PC-9 (cell line): ENCODE measurements around the gene KIR3DL1.
"Not testable (repeated sequence)": the region's sequence is repeated elsewhere in the genome, so short reads cannot be mapped to it uniquely, and the experiment has no call there.

Experiments
- EZH2 ChIP-seq: fragments of 200-600 bp; sonication (generic); IDR thresholded peaks from 2 replicates; pipeline ENCODE4 v1.8.0; 2017; ENCODE audit warnings: antibody characterized with exemption, low read depth
- TF ChIP-seq, protein P1 (sequence below): fragments of 200-600 bp; sonication (generic); conservative IDR thresholded peaks from 2 replicates; pipeline ENCODE4 v1.6.1; 2017; ENCODE audit warnings: mixed run types, antibody characterized with exemption, mild to moderate bottlenecking, moderate library complexity

DNA sequence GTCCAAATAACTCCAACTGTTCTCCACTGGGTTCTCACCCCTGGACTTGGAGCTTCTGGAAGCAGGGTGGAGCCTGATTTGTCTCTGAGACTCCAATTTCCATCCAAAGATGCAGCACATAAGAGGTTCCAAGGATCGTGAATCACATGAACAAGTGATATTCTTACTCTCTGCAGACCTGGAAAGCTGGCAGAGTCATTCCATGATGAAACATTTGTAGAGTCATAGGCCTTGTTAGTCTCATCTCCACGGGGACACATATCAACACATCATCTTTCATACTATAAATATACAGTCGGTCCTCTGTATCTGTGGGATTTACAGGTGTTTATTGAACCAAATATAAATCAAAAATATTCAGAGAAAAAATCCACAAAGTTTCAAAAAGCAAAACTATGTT lies 1.7 kb upstream of the KIR3DL1 start:
- TF ChIP-seq, protein P1, sequence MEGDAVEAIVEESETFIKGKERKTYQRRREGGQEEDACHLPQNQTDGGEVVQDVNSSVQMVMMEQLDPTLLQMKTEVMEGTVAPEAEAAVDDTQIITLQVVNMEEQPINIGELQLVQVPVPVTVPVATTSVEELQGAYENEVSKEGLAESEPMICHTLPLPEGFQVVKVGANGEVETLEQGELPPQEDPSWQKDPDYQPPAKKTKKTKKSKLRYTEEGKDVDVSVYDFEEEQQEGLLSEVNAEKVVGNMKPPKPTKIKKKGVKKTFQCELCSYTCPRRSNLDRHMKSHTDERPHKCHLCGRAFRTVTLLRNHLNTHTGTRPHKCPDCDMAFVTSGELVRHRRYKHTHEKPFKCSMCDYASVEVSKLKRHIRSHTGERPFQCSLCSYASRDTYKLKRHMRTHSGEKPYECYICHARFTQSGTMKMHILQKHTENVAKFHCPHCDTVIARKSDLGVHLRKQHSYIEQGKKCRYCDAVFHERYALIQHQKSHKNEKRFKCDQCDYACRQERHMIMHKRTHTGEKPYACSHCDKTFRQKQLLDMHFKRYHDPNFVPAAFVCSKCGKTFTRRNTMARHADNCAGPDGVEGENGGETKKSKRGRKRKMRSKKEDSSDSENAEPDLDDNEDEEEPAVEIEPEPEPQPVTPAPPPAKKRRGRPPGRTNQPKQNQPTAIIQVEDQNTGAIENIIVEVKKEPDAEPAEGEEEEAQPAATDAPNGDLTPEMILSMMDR = not testable (repeated sequence)
- TF ChIP-seq EZH2 = not testable (repeated sequence)
